Measurements from ENCODE around the gene GREM2. TPM values are rescaled to one million over a fixed set of nuclear protein-coding genes. Genes with fewer than 3 reads are reported as not detected.

The GREM2 gene
- total RNA-seq, 1 donor from 2014 or later: 0.16 TPM

DNA sequence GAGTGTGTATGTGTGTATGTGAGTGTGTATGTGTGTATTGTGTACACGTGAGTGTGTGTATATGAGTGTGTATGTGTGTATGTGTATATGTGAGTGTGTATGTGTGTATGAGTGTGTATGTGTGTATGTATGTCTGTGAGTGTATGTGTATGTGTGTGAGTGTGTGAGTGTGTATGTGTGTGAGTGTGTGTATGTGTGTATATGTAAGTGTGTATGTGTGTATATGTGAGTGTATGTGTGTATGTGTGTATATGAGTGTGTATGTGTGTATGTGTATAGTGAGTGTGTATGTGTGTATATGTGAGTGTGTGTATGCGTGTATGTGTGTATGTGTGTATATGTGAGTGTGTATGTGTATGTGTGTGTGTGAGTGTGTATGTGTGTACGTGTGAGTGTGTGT lies 49.2 kb downstream of the GREM2 start:
- no peak for DNase-seq (ENCODE audit: low spot score)

DNA sequence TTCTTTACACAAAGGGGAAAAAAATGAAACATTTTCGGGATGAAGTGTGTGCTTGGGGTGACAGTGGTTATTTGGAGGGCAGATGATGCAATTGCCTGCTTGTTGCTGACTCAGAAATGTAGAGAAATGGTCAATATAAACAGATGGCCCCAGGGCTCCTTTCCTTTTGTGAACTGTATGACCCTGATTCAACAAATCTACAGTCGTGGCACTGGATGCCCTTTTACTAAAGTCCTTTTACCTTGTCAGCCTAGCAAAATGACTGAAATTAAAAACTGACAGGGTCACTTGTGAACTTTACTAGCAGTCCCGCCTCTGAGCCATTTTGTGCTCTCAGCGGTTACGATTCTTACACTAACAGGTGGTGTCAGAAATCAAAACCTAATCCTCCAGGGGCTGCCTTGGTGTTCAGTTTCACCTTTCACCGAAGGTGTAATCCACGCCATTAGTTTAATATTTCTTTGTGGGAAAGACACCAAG lies 49.8 kb downstream of the GREM2 start:
- no peak for DNase-seq (ENCODE audit: low spot score)

DNA sequence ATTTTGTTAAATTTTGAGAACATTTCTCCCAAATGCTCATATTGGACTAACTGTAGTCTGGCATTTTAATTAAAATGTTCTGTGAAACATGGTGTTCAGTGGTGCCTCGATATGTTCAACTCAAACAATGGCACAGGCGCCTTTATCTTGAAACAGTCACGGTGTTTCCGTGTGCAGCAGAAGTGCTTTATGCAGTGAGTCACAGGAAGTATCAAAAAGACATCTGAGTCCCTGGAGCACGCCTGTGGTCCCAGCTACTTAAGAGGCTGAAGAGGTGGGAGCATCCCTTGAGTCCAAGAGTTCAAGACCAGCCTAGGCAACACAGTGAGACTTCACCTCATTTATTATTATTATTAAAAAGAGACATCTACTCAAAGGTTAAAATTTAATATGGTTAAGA lies 52.2 kb downstream of the GREM2 start:
- no peak for DNase-seq (ENCODE audit: low spot score)

DNA sequence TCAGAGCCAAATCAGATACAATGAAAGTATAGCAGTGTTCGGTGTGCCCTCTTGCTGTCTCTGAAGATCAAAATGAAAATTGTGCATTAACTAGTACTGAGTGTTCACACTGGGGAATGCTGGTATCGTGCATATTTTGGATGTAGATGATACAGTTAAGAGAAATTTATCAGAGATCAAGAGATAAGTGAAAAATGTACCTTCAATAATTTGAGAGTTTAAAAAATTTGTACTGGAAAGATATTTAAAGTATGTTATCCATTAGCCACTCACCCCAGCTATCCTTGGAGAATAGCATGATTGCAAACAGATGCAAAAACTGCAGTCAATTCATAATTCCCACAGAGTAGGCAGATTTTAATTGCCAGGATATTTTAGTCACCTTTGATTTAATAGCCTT lies 56.4 kb downstream of the GREM2 start:
- DNase-seq (ENCODE audit: low spot score): no peak

DNA sequence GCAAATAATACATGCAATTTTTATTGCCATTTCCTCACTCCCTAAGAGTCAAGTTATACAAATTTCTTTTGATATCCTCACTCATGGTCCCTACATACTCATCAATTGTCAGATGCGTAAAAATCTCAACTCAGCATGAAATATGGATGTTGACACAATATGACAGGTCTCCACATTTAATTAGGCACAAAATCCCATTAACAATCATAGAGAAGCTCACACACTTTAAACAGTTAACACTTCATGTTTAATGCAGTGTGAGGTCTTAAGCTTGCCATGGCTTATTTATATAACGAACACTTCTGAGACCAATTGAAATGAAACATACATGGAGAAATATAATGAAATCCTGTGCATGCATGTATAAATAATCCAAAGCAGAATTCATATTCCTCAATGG lies 58.6 kb downstream of the GREM2 start:
- no peak for DNase-seq (ENCODE audit: low spot score)

DNA sequence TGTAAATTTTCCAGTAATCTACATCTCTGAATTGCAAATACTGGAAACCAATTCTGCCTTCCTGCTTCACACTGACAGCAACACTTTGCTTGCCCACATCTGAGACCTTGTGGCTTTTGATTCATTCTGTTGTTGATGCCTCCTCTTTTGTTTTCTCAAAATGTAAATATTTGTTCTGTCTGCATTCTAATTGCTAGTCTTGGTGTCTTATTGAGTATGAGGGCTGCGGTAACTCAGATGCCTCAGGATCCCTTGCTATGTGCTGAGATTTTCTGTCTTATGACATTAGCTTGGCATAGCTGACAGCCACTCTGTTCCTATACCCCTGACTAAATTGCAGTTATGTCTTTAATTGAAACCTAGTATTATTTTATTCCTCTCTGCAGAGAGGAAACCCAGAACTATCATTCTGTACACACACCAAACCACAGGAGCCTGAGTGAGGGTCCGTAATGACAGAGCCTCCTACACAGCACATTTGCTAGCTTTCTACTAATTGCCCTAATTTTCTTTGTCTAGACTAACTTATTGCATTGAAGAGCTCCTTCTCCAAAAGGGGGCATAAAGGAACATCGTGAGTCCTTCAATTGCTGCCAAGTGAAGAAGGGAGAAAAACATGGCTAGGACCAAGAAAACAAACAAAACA lies 72.1 kb downstream of the GREM2 start:
- no peak for DNase-seq (ENCODE audit: low spot score)

DNA sequence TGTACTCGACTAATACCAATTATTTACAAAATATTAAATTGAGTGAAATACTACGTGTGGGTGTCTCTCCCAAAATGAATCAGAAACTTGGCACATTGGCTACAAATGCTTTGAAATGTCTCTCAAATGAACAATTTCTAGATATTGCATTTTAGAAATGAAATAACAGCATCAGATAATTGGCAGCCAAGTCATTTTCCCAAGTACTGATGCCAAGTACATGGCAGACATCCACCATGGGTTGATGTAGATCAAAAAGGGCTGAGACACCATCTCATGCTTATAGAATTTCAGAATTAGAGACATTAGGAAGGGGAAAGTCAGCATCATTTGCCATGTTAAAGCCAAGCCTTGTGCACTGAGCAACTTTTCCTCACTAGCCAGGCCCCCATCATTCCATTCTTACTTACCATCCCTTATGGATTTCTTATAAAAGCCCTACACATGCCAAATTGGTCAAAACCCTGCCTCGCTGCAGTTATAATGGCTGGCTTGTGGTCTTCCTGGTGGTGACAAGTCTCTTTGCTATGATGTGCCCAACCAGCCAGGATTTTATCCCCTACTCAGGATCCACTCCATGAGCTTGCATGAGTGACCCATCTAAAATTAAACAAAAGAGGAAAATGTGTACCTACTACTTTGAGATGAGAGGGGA lies 73.1 kb downstream of the GREM2 start:
- DNase-seq (ENCODE audit: low spot score): no peak

DNA sequence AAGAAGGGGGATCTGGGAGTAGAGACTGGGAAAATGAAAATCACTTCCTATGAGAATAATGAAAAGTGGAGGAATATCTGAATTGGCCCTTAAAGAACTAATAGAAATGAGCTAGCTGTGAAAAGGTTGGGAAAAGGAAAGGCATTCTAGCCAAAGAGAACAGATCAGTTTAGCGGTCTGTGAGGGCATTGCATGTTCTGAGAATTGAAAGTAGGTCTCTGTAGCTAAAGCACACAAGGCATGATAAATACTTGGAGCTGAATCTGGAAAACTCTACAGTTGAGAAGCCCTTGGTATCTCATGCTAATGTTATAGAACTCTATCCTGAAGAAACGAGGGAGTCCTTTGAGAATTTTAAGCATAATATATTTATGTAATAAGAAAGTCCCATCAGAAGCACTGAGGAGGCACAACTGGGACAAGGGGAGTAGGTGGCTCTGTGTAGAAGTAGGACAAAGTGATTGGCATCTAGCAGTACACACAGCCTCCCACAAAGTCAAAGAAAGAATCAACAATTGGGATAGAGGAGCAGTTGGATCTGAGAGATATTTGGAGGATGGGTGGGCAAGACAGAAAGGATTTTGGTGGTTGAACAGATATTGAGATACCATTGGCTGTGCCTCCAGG lies 78.7 kb downstream of the GREM2 start:
- no peak for DNase-seq (ENCODE audit: low spot score)

DNA sequence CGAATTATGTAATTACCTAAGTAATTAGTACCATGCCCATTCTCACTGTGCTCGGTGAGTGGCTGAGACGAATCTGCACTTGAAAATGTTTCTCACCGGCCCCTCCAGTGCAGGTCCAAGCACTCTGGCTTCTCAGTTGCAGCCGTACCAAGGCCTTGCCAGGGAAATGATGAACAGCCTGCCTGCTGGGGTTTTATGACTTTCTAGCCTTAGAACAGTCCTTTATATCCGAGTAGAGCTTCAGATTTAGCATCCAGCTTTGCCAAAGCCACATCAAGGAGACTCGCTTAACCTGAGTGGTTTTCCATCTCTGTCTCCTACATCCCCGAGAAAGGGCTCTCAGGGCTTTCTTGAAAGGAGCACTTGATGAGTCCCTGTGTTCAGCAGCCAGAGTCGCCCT lies 83.4 kb downstream of the GREM2 start:
- DNase-seq (ENCODE audit: low spot score): no peak

DNA sequence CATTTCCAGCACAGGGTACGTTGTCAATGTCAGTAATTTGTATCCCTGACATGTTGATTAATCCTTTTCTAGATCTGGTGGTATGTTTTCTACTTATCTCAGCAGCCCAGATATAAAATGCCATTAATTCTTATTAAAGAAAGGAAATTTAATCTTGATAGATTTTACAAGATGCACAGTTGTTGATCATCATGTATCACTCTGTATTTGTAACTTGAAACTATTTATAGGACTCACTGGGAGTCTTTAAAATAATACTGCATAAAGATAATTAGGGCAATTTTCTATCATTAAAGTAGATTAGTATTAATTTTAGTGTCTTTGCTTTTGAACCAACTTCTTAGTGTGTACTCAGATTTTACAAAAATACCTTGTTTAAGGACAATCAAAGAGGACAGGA lies 84.9 kb downstream of the GREM2 start:
- DNase-seq (ENCODE audit: low spot score): no peak

DNA sequence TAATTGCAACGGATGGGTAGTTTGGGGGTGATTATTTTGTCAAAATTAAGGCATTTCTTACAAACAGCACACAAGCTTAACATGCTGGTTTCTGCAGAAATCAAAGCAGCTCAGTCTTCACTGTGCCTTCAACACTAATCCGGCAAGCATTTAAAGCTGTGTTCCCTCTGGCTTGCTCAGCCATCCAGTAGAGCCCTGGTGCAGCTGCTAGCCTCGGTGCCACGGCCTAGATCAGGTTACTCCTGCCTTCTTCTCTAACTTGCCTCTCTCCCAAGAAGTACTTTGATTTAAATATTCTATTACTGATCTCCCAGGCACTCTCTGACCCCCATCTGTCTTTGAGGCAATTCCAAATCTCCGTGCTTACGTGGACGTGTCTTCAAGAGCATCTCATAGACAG lies 85.6 kb downstream of the GREM2 start:
- DNase-seq (ENCODE audit: low spot score): no peak

DNA sequence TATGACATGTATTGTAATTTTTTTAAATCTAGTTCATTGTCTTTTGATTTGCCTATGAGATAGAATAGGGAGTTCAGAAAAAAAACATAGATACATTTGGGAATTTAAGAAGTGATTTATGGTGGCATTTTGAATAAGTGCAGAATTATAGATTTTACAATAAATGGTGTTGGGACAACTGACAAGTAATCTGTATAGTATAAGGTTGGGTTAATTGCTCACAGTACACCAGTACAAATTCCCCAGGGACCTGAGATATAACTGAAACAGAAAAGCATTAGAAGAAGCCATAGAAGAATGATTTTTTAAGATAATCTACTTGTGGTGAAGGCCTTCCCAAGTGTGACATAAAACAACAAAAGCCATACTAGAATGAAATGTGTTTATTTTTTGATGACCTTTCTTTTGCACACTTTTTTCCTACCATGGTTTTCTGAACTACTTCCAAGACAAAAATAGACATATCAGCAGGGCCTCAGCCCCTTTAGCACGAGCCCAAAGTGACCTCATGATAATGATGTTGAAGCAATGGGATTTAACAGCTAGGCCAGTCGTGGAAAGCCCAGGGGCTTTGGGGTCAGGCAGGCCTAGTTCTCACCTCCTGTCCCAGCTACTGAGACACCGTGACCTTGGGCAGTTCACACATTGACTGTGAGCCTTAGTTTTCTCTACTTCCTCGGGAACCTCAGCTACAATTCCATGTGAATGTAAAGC lies 87.4 kb downstream of the GREM2 start:
- DNase-seq (ENCODE audit: low spot score): no peak

DNA sequence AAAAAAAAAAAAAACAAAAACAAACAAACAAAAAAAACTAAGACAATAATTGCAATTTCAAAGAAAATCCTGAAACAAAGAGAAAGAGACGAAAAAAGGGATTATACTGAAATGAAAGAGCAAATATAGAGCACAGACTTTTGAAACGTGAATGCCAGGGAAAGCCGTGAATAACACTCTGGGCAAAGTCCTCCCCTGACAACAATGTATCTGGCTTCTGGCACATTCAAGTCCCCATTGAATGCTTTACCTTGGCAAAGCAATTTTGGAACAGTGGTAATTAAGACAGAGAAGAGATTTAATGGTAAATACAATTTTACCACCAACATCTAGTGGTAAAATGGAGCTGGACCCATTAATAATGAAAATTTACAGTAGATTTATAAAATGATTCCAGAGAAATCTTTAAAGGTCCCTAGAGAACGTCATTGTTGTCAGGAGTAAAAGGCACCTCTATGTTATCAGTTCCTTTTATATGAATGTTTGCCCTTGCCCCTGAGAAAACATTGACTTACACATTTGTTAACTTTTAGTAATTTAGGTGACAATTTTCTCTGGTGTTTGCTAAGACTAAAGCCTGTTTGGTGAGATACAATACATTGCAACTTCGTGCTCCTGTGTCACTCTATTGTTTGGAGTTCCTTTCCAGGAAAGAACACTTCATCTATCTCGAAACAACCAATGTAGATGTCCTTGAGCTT lies 89.7 kb downstream of the GREM2 start:
- DNase-seq (ENCODE audit: low spot score): no peak

DNA sequence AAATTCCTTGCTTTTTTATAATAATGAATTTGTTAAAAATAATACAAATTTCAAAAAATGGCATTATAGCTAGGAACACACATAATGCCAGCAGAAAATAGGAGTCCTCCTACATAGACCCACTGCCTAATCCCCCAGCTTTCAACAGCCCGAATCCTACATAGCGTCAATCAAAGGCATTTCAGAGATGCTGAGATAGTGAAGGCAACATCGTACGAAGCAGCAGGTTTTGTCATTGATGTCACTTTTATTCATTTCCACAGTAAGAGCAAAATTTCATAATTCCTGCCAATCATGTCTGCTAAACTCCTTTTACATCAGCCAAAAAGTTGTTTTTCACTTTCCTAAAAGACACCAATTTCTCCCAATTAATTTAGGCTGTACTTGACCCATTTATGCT lies 94.1 kb downstream of the GREM2 start:
- DNase-seq (ENCODE audit: low spot score): no peak

DNA sequence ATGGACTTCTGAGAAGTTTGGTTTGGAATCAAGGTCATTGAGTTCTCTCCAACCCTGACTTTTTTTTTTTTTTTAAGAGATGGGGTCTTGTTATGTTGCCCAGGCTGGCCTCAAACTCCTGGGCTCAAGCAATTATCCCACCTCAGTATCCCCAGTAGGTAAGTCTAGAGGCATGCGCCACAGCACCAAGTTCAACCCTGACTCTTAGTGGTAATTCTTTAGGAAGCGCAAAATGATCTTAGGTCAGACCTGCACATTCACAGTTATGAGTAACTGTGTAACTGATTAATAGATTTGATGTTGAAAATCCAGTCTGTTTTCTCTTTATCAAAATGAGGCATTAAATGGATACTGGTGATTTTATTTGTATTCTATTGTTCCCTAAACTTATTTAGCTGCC lies 95.9 kb downstream of the GREM2 start:
- no peak for DNase-seq (ENCODE audit: low spot score)

DNA sequence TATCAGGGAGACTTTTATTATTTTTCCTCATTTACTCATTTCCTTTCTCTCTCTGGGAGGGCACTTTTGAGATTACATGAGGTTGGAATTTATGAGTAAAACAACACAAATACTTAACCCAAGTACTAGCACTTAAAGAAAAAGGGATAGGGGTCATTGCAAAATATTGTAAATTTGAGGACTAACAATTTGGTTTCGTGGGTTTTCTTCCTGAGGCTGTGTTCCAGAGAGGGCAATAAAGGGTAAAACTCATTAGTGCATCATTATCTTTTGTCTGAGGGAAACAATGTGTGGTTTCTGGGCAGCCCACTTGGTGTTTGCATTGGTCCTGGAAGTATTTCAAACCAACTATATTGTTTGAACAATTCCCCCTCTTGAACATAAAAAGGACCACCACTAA lies 96.5 kb downstream of the GREM2 start:
- no peak for DNase-seq (ENCODE audit: low spot score)

DNA sequence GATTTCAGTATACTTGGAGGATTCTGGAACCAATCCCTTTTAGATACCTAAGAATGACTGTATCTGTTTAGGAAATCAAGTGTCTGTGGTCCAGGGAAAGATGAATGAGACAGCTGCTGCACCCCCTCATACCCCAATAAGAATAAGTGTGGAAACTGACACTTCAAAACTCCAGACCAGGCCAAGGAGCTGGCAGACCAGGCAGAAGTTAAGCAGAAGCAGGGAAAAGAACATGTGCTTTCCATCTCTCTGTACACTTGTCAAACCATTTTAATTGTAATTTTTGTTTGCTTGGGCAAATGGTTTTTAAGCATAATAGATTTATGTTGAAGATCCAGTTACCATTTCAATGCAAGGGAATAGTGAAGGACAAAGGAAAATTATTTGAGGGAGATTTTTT lies 100.2 kb downstream of the GREM2 start:
- no peak for DNase-seq (ENCODE audit: low spot score)

DNA sequence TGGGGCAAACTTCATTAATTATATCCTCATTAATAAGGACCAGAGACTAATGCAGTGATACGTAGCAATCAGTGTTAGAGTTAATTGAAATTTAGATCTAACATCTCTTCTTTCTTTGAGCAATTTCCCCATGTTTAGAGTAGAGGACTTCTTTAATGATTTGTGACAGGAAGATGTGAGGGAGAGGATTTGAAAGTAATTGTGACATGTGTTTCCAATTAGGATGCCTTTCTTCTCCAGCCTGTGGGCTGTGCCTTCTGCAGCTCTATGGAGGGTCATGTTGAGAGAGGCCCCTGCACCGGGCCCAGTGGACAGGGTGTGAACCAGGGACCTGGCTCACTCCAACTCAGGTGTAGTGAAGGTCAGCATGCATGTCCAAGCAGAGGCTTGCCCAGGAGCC lies 103.0 kb downstream of the GREM2 start:
- no peak for DNase-seq (ENCODE audit: low spot score)

DNA sequence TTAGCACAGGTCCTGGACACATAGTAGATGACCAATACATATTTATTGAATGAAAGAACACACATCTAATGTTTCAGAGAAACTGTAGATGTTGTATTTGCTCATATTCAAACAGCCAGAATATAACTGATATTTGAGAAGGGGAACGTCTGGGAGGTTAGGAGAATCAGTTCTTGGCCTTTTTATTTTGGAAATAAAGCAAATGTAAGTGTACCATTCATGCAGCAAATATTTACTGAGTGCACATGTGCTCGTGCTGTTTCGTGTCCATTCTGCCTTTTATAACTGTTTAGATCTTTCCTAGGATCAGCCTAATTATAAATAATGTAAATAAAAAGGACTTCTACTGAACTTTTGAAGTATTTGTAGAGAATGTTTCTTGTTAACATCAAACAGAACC lies 103.8 kb downstream of the GREM2 start:
- DNase-seq (ENCODE audit: low spot score): no peak

DNA sequence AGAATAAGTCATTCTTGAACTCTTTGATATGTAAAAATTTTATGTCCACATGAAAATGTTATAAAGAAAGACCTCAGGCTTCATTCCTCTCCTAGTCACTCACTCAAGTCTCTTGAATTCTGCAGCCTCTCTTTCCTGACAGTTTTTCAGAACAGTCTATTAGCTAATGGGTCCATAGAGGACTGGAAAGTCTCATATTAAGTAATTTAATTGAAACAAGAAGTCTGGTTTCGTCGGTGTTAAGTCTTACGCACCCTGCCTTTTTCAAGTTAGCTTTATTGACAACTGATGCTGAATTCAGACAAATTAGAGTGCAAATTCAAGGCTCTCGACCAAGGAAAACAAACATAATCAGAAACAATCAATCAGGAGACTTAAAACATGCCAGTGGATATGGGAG lies 105.8 kb downstream of the GREM2 start:
- DNase-seq (ENCODE audit: low spot score): no peak

DNA sequence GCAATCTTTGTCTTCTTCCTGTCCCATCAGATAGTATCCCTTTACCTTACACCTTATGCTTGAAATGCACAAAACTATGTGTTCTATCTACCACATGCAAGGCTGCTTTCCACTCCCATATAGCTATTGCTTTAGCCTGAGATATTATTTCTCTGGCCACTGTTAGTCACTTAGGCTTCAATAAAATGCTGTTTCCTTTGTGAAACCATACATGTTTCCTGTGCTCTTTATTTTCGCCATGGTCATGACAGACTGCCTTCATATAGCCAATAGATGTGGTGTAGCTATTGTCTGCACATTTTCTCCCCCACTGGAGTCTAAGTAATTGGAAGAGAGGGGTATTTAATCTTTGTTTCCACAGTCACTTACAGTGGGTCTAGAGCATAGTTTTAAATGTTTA lies 108.4 kb downstream of the GREM2 start:
- DNase-seq (ENCODE audit: low spot score): no peak

DNA sequence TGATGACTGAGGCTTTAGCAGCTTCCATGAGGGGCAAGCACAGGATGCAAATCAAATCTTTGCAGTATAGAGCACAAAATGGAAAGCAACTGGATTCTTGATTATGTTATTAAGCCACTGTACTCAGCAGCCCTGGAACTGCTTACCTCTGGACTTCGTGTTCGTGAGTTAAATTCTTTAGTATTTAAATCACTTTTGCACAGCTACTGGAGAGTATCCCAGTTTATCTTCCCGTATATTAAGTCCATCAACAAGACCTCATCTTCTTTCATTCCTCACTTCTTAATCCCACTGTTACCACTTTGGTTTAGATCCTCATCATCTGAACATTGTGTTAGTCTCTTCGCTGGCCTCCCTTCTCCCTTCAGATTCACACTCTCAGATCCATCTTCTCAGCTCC lies 108.9 kb downstream of the GREM2 start:
- DNase-seq (ENCODE audit: low spot score): no peak
